ENCODE data around the gene MGAT3.

MGAT3 gene

DNA sequence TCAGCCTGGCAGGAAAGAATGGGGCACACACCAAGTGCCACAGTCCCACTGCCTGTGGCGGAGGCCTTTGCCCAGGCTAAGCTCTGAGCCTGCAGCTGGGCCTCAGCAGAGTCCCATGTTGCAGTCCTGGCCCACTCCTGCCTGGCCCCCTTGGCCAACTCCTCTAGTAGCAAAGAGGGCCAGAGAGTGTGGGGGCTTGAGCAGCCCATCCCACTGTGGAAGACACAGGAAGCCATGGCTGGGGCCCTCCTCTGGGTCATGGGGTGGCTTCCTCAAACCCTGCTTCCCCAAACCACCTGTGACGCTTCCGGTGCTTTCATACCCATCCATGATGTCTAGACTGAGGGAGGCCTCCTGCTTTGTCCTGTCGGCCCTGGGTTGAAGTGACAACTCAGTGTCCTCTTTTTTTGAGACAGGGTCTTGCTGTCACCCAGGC lies 69.9 kb downstream of the MGAT3 start:
- DNase-seq (ENCODE audit: low read depth in 1 of 2, low spot score in 1 of 2), result no peak

GRCh38 chr22:39527481-39527961 lies 70.7 kb downstream of the MGAT3 start:
- DNase-seq (ENCODE audit: low read depth in 1 of 2, low spot score in 1 of 2), result no peak

GRCh38 chr22:39528080-39528661 lies 71.4 kb downstream of the MGAT3 start:
- no peak for DNase-seq (ENCODE audit: low read depth in 1 of 2, low spot score in 1 of 2)

GRCh38 chr22:39528681-39529486 lies 72.1 kb downstream of the MGAT3 start:
- DNase-seq (ENCODE audit: low read depth in 1 of 2, low spot score in 1 of 2), result peak; percentile 81 to 88

DNA sequence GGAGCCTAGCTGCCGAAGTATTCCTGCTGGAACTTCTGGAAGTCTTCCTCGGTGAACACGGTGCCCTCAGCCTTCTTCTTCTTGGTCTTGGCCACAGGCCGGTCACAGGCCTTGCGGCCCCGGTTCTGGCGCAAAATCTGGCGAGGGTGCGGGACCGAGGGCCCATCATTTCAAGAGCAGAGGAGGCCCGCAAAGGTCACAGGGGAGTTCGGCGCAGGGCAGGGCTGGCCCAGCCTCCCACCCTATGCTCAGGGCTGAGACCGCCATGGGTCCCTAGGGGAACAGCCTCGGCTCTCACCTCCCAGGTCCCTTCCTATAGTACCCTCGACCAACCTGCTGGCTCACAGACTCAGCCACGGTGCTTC lies 72.7 kb downstream of the MGAT3 start:
- DNase-seq (ENCODE audit: low read depth in 1 of 2, low spot score in 1 of 2), result no peak

GRCh38 chr22:39530116-39530515 lies 73.3 kb downstream of the MGAT3 start:
- no peak for DNase-seq (ENCODE audit: low read depth in 1 of 2, low spot score in 1 of 2)

DNA sequence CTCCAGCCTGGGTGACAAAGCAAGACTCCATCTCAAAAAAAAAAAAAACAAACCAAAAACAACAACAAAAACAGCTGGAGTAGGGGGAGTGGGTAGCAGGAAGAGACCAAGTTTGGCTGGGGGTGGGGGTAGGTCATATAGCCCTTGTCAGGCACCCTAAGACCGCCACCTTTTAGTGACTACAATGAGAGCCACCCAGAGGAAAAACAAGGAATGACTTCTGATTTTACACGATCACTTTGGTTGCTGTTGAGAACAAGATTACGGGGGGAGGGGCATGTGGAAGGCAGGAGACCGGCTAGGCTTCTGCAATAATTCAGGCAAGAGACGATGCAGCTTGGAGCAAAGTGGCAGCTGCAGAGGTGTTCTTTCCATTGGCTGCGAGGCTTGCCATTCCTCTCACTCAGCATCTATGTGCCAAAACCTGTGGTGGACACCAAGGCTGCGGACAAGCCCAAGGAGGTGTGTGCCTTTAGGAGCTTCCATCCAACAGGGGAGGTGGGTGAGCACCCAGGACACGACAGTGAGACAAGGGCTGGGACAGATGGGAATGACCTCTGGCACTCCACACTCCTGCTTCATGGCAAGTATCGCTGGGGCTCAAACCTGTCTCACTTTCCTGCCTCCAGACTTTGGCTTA lies 74.0 kb downstream of the MGAT3 start:
- no peak for DNase-seq (ENCODE audit: low read depth in 1 of 2, low spot score in 1 of 2)

- DNase-seq (ENCODE audit: low read depth in 1 of 2, low spot score in 1 of 2), result peak; percentile 97 to 99
Observed at GRCh38 chr22:39532215-39533073, 75.6 kb downstream of the MGAT3 start, which contains the start of gene RPS19BP1. TSS of gene RPS19BP1 (minus strand) at chr22:39532748. CDS start at chr22:39532738, 10 bp downstream.

GRCh38 chr22:39534092-39534506 lies 77.3 kb downstream of the MGAT3 start:
- DNase-seq (ENCODE audit: low read depth in 1 of 2, low spot score in 1 of 2), result no peak

- peak; percentile 75 to 80 for DNase-seq (ENCODE audit: low read depth in 1 of 2, low spot score in 1 of 2)
Observed at GRCh38 chr22:39534591-39535356, 78.0 kb downstream of the MGAT3 start.

- no peak for DNase-seq (ENCODE audit: low read depth in 1 of 2, low spot score in 1 of 2)
Observed at GRCh38 chr22:39535357-39535725, 78.5 kb downstream of the MGAT3 start.

DNA sequence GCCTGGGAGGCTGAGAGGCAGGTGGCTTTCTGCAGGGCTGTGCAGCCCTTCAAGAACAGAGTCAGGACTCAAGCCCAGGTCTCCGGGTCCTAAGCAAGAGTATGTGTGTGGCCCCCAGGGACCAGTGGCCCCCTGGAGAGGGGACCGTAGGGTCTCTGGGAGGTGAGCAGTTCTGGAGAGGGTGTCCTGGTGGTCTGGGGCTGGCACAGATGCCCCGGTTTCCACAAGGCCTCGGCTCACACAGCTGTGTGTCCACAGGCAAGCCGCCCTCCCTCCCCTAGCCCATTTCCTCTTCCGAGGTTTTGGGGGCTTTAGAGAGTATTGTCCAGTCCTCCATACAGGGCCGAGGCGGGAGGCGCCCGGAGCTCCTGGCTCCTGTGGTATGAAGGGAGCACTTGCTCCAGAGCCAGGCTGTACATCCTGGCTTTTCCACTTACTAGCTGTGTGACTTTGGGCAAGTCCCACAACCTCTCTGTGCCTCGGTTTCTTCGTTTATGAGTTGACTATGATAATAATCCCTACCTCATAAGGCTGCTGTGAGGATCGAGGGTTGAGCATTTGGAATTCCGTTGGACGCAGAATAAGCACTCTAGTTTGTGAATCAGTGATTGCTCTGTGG lies 79.1 kb downstream of the MGAT3 start:
- DNase-seq (ENCODE audit: low read depth in 1 of 2, low spot score in 1 of 2), result no peak

GRCh38 chr22:39536711-39537110 lies 79.9 kb downstream of the MGAT3 start:
- DNase-seq (ENCODE audit: low read depth in 1 of 2, low spot score in 1 of 2), result no peak

DNA sequence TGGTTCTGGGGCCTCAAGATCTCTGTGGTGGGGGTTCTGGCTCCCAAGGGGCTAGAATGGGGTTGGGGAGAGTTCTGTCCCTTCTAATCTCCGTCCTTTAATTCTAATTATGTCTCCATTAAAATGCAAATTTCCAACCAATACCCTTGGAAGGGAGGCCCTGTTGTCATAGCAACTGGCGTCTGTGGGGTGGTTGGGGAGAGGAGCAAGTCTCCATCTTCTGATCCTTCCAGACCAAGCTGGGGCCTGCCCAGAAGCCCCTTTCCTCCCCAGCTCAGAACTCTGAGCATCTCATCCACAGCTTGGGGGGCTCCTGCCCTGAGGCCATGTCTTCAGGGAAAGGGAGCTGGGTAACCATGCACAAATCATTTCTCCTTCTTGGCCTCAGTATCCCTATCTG lies 81.2 kb downstream of the MGAT3 start:
- DNase-seq (ENCODE audit: low read depth in 1 of 2, low spot score in 1 of 2), result no peak
